PFSK-1 (cell line): ENCODE data around the gene DLG3.

Experiments
- POLR2AphosphoS5 ChIP-seq: IDR thresholded peaks from 2 replicates; pipeline ENCODE4 v1.6.1; 2012; ENCODE audit warnings: low read depth, mild to moderate bottlenecking, control low read depth, low read length, moderate library complexity
- TAF1 ChIP-seq: IDR thresholded peaks from 2 replicates; pipeline ENCODE4 v1.6.1; 2012; ENCODE audit warnings: low read length, control low read depth, borderline replicate concordance; ENCODE audit not compliant: insufficient read depth
- TF ChIP-seq, protein P1 (sequence below), 2 experiments: IDR thresholded peaks; 2 replicates each; pipeline versions ENCODE4 v1.6.1 to v1.8.0; 2011 to 2012; ENCODE audit warnings: low read depth in 2 of 2, low read length in 2 of 2, control low read depth in 1 of 2, inconsistent platforms in 1 of 2, mild to moderate bottlenecking in 1 of 2, moderate library complexity in 1 of 2; ENCODE audit not compliant: insufficient read depth in 1 of 2

DNA sequence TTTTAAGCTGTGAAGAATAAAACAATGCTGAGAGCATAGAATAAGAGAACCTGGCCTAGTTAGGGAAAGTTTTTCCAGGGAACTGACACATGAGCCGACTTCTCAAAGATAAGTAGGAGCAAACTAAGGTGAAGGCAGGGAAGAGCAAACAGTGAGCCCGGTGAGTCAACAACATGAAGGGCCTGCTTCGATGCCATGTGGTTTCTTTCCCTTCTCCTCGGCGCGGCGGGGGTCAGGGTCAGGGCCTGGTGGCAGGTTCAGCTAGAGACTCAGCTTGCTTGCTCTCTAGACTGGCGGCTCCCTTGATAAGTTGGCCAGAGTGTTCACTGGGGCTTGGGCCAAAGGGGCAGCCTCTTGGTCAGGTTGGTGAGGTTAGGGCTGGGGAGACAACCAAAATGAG lies 81.1 kb downstream of the DLG3 start:
- TF ChIP-seq TAF1 (no peak), POLR2AphosphoS5 (no peak)
- TF ChIP-seq, protein P1, sequence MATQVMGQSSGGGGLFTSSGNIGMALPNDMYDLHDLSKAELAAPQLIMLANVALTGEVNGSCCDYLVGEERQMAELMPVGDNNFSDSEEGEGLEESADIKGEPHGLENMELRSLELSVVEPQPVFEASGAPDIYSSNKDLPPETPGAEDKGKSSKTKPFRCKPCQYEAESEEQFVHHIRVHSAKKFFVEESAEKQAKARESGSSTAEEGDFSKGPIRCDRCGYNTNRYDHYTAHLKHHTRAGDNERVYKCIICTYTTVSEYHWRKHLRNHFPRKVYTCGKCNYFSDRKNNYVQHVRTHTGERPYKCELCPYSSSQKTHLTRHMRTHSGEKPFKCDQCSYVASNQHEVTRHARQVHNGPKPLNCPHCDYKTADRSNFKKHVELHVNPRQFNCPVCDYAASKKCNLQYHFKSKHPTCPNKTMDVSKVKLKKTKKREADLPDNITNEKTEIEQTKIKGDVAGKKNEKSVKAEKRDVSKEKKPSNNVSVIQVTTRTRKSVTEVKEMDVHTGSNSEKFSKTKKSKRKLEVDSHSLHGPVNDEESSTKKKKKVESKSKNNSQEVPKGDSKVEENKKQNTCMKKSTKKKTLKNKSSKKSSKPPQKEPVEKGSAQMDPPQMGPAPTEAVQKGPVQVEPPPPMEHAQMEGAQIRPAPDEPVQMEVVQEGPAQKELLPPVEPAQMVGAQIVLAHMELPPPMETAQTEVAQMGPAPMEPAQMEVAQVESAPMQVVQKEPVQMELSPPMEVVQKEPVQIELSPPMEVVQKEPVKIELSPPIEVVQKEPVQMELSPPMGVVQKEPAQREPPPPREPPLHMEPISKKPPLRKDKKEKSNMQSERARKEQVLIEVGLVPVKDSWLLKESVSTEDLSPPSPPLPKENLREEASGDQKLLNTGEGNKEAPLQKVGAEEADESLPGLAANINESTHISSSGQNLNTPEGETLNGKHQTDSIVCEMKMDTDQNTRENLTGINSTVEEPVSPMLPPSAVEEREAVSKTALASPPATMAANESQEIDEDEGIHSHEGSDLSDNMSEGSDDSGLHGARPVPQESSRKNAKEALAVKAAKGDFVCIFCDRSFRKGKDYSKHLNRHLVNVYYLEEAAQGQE (IDR thresholded peaks at IDR 0.05; ENCODE audit: insufficient read depth in 1 of 2, low read depth in 2 of 2, low read length in 2 of 2), result no peak
